ENCODE measurements around the gene SPATA4. TPM values are rescaled to one million over a fixed set of nuclear protein-coding genes. Genes with fewer than 3 reads are reported as not detected.

Gene SPATA4
- total RNA-seq, 1 experiment from 2014 or later, result 0.20 TPM

DNA sequence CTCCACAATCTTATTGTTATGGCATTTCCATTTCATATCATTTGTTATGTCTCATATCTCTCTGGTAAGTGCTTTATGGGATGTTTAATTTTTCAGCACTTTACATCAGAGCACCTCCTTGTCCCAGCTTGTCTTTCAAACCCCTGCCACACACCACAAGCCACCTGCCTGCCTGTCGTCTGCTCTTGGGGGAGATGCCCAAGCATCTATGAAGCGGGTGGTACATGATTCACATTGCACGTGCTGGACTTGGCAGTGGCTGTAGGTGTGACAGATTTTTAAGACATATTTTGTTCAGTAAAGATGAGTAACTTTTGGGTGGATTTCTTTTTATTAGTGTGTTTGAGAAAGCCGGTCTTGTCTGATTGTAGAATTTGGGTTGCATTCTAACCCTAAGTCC is 14.2 kb upstream of the SPATA4 start:
- no peak for TF ChIP-seq TCF7L2 (IDR thresholded peaks at IDR 0.05; ENCODE audit: borderline replicate concordance, extremely low read depth, insufficient read depth, insufficient read length)
- no peak for TF ChIP-seq SP1 (IDR thresholded peaks at IDR 0.05; ENCODE audit: low read depth)
- TF ChIP-seq YY1 (IDR thresholded peaks at IDR 0.05; ENCODE audit: extremely low read depth, insufficient replicate concordance, low read depth, low read length), result no peak
- no peak for TF ChIP-seq EZH2phosphoT487 (IDR thresholded peaks at IDR 0.05; ENCODE audit: borderline replicate concordance)
- TF ChIP-seq, protein P1, sequence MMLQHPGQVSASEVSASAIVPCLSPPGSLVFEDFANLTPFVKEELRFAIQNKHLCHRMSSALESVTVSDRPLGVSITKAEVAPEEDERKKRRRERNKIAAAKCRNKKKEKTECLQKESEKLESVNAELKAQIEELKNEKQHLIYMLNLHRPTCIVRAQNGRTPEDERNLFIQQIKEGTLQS (IDR thresholded peaks at IDR 0.05), result no peak
- no peak for TF ChIP-seq RAD21 (IDR thresholded peaks at IDR 0.05; ENCODE audit: low read depth)
- no peak for TF ChIP-seq SRF (IDR thresholded peaks at IDR 0.05; ENCODE audit: low read depth)
- TF ChIP-seq, protein P2, sequence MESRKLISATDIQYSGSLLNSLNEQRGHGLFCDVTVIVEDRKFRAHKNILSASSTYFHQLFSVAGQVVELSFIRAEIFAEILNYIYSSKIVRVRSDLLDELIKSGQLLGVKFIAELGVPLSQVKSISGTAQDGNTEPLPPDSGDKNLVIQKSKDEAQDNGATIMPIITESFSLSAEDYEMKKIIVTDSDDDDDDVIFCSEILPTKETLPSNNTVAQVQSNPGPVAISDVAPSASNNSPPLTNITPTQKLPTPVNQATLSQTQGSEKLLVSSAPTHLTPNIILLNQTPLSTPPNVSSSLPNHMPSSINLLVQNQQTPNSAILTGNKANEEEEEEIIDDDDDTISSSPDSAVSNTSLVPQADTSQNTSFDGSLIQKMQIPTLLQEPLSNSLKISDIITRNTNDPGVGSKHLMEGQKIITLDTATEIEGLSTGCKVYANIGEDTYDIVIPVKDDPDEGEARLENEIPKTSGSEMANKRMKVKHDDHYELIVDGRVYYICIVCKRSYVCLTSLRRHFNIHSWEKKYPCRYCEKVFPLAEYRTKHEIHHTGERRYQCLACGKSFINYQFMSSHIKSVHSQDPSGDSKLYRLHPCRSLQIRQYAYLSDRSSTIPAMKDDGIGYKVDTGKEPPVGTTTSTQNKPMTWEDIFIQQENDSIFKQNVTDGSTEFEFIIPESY (IDR thresholded peaks at IDR 0.05; ENCODE audit: extremely low read depth, insufficient replicate concordance, low read length), result no peak
- TF ChIP-seq EZH2 (IDR thresholded peaks at IDR 0.05), result no peak
- no peak for TF ChIP-seq POLR2A (IDR thresholded peaks at IDR 0.05; ENCODE audit: borderline replicate concordance, extremely low read depth, insufficient read depth, insufficient read length)
- no peak for TF ChIP-seq CBX3 (IDR thresholded peaks at IDR 0.05; ENCODE audit: low read depth)
- TF ChIP-seq, protein P3, sequence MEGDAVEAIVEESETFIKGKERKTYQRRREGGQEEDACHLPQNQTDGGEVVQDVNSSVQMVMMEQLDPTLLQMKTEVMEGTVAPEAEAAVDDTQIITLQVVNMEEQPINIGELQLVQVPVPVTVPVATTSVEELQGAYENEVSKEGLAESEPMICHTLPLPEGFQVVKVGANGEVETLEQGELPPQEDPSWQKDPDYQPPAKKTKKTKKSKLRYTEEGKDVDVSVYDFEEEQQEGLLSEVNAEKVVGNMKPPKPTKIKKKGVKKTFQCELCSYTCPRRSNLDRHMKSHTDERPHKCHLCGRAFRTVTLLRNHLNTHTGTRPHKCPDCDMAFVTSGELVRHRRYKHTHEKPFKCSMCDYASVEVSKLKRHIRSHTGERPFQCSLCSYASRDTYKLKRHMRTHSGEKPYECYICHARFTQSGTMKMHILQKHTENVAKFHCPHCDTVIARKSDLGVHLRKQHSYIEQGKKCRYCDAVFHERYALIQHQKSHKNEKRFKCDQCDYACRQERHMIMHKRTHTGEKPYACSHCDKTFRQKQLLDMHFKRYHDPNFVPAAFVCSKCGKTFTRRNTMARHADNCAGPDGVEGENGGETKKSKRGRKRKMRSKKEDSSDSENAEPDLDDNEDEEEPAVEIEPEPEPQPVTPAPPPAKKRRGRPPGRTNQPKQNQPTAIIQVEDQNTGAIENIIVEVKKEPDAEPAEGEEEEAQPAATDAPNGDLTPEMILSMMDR (IDR thresholded peaks at IDR 0.05 in 2 of 3, conservative IDR thresholded peaks at IDR 0.05 in 1 of 3; ENCODE audit: borderline replicate concordance in 1 of 3, insufficient read depth in 1 of 3, low read depth in 2 of 3, low read length in 2 of 3), result no peak
- TF ChIP-seq CEBPB (IDR thresholded peaks at IDR 0.05; ENCODE audit: low read depth), result no peak
- no peak for TF ChIP-seq SIN3A (IDR thresholded peaks at IDR 0.05; ENCODE audit: low read depth)
- TF ChIP-seq ZNF274 (IDR thresholded peaks at IDR 0.05; ENCODE audit: low read depth, low read length), result no peak
- TF ChIP-seq, protein P4, sequence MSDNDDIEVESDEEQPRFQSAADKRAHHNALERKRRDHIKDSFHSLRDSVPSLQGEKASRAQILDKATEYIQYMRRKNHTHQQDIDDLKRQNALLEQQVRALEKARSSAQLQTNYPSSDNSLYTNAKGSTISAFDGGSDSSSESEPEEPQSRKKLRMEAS (IDR thresholded peaks at IDR 0.05), result no peak
- no peak for TF ChIP-seq ZFX (IDR thresholded peaks at IDR 0.05)
- DNase-seq (ENCODE audit: low read depth, low spot score) (no peak), ATAC-seq (no peak)
- ChIA-PET POLR2A (no interaction called here), RAD21 (ENCODE audit: low non-redundant PET in 1 of 2, low total read pairs in 2 of 2, uncharacterized antibody in 2 of 2, unreplicated experiment in 2 of 2) (no interaction called here), CTCF (no interaction called here)
- BruUV-seq (replicated peaks), result no TSS peak
- no peak overlapping the region for H3K9ac ChIP-seq (ENCODE audit: low read length)
- no peak overlapping the region for H3K4me2 ChIP-seq (ENCODE audit: low read length)
- no peaks in the 10 kb centered on the region for H3K79me2 ChIP-seq (ENCODE audit: insufficient read depth, low read length)
- H3K9me3 ChIP-seq (ENCODE audit: control insufficient read depth in 1 of 2, insufficient read depth in 1 of 2, low read depth in 1 of 2, low read length in 2 of 2), result no peaks in the 10 kb centered on the region
- H3K27ac ChIP-seq (ENCODE audit: low read depth, low read length), result no peak overlapping the region
- H3K9me2 ChIP-seq (ENCODE audit: insufficient read depth), result no peaks in the 10 kb centered on the region
- no peak overlapping the region for H2AFZ ChIP-seq (ENCODE audit: low read depth, low read length, poor library complexity, severe bottlenecking)
- no peaks in the 10 kb centered on the region for H4K20me1 ChIP-seq (ENCODE audit: insufficient read depth)
- no peaks in the 10 kb centered on the region for H3K36me3 ChIP-seq (ENCODE audit: control insufficient read depth in 1 of 2, insufficient read depth in 2 of 2, low read length in 2 of 2)
- H3K4me3 ChIP-seq (replicated peaks in 1 of 2; ENCODE audit: low read depth in 1 of 2, low read length in 2 of 2), result no peak overlapping the region
- H3K4me1 ChIP-seq (ENCODE audit: control insufficient read depth in 1 of 2, insufficient read depth in 2 of 2, low read length in 2 of 2), result no peaks in the 10 kb centered on the region
- no peaks in the 10 kb centered on the region for H3K27me3 ChIP-seq (ENCODE audit: insufficient read depth, low read length)
- intact Hi-C loops (cut with micrococcal nuclease), result no loop called here

Measured in HCT116 (cell line).